Gastroesophageal sphincter (tissue), 4 donors: ENCODE results near the gene TMOD4. TPM values are rescaled to one million over a fixed set of nuclear protein-coding genes. Genes with fewer than 3 reads are reported as not detected.

ENCODE experiments used
- ATAC-seq: fragments of 150-250 bp; one replicate; pipeline ENCODE4 v1.9.1; 2016; ENCODE audit warnings: mild to moderate bottlenecking, moderate library complexity
- H3K27ac ChIP-seq, 4 donors: fragments of 200-600 bp; sonication (generic) in 3 of 4; 1 replicate in 3 of 4; 2 replicates in 1 of 4; pipeline ENCODE4 v1.5.1; 2016 to 2019
- H3K27me3 ChIP-seq: fragments of 200-600 bp; sonication (generic); one replicate; pipeline ENCODE4 v1.5.1; 2019
- H3K36me3 ChIP-seq, 2 donors: fragments of 200-600 bp; sonication (generic); one replicate each; pipeline ENCODE4 v1.5.1; 2019; ENCODE audit warnings: control low read depth in 1 of 2
- H3K4me1 ChIP-seq, 3 donors: fragments of 200-600 bp; sonication (generic); 1 replicate in 2 of 3; 2 replicates in 1 of 3; pipeline ENCODE4 v1.5.1; 2016 to 2019; ENCODE audit warnings: control low read depth in 2 of 3
- H3K4me3 ChIP-seq, 2 donors: fragments of 200-600 bp; sonication (generic); one replicate each; pipeline ENCODE4 v1.5.1; 2019; ENCODE audit warnings: mild to moderate bottlenecking in 1 of 2, moderate library complexity in 1 of 2
- H3K9me3 ChIP-seq, 3 donors: fragments of 200-600 bp; sonication (generic); one replicate each; pipeline ENCODE4 v1.5.1; 2017 to 2019; ENCODE audit warnings: control low read depth in 2 of 3
- CTCF ChIP-seq, 4 experiments: fragments of 200-600 bp in 2 of 4; fragments of 450-650 bp in 2 of 4; sonication (generic) in 1 of 4; IDR thresholded peaks; one replicate each; pipeline ENCODE4 v1.5.1; 2017 to 2019; ENCODE audit warnings: antibody characterized with exemption in 4 of 4, mild to moderate bottlenecking in 2 of 4, moderate library complexity in 2 of 4
- EP300 ChIP-seq: sonication (generic); formaldehyde crosslinking; IDR thresholded peaks from one replicate; pipeline ENCODE4 v1.6.1; 2017; ENCODE audit warnings: antibody characterized with exemption, mild to moderate bottlenecking
- POLR2A ChIP-seq, 2 donors: fragments of 450-650 bp; IDR thresholded peaks; one replicate each; pipeline ENCODE4 v1.6.1; 2017; ENCODE audit warnings: antibody characterized with exemption in 2 of 2, mild to moderate bottlenecking in 2 of 2, moderate library complexity in 1 of 2
- POLR2AphosphoS5 ChIP-seq: sonication (generic); formaldehyde crosslinking; IDR thresholded peaks from one replicate; pipeline ENCODE4 v1.6.1; 2017; ENCODE audit warnings: antibody characterized with exemption
- WGBS, 2 donors: methylation state at CpG; one replicate each; pipeline ENCODE4 v1.1.5; 2018; ENCODE audit warnings: low coverage in 1 of 2; 5-methylcytosine and 5-hydroxymethylcytosine counted together
- total RNA-seq, 4 donors: library from RNA; depleted of rRNA; stranded (reverse); fragments of >200 nt; gene quantifications; one replicate each; pipeline ENCODE4 v1.1.0, GENCODE V29; 2016

The TMOD4 gene
- total RNA-seq, 4 donors from 2014 or later = 2.2 TPM; not detected in 3

- ATAC-seq = no peak
- H3K9me3 ChIP-seq = no peaks in the 10 kb centered on the region
- WGBS, 2 donors = 20 to 90% methylated on average over 1 to 2 of the region's 7 CpGs
- peak overlapping the region in 3 of 4 donors; percentile 45 to 86 (median 82) for H3K27ac ChIP-seq
- no peak for TF ChIP-seq POLR2A (IDR thresholded peaks at IDR 0.05)
- no peaks in the 10 kb centered on the region for H3K27me3 ChIP-seq
- H3K4me1 ChIP-seq = peaks cover 0 to 53% (median 26%) of the 10 kb centered on the region in 3 donors
- peaks cover 0 to 32% of the 10 kb centered on the region in 2 donors for H3K36me3 ChIP-seq
- H3K4me3 ChIP-seq = no peak overlapping the region
These were observed 32.7 kb downstream of the TMOD4 start for GRCh38 chr1:151143057-151143435.

- TF ChIP-seq EP300 (no peak), POLR2A (IDR thresholded peaks at IDR 0.05) (no peak), CTCF (IDR thresholded peaks at IDR 0.05) (no peak), POLR2AphosphoS5 (no peak)
- ATAC-seq = no peak
- H3K27ac ChIP-seq = peak overlapping the region in 2 of 4 donors; percentile 82 to 86
- H3K9me3 ChIP-seq = no peaks in the 10 kb centered on the region
- WGBS, 2 donors = 86% methylated on average over 1 of the region's 5 CpGs; no CpG with 5 or more reads in 1 of the 2 donors
- H3K4me3 ChIP-seq = no peak overlapping the region
- no peaks in the 10 kb centered on the region for H3K27me3 ChIP-seq
- H3K36me3 ChIP-seq = peaks cover 0 to 37% of the 10 kb centered on the region in 2 donors
- peaks cover 0 to 48% (median 26%) of the 10 kb centered on the region in 3 donors for H3K4me1 ChIP-seq
These were observed 33.2 kb downstream of the TMOD4 start for GRCh38 chr1:151142411-151143056.

GRCh38 chr1:151137789-151138188 lies 38.0 kb downstream of the TMOD4 start:
- H3K9me3 ChIP-seq = no peaks in the 10 kb centered on the region
- H3K4me1 ChIP-seq = peaks cover 0 to 8% (median 2%) of the 10 kb centered on the region in 3 donors
- ATAC-seq = no peak
- 76 to 83% methylated on average over 3 to 6 of the region's 7 CpGs for WGBS, 2 donors
- H3K27me3 ChIP-seq = no peaks in the 10 kb centered on the region
- no peak overlapping the region for H3K4me3 ChIP-seq
- peaks cover 0 to 80% of the 10 kb centered on the region in 2 donors for H3K36me3 ChIP-seq
- H3K27ac ChIP-seq = no peak overlapping the region
- TF ChIP-seq POLR2A (IDR thresholded peaks at IDR 0.05) (no peak), POLR2AphosphoS5 (no peak), EP300 (no peak), CTCF (IDR thresholded peaks at IDR 0.05) (no peak)

GRCh38 chr1:151135433-151136385 lies 40.1 kb downstream of the TMOD4 start:
- peaks cover 0 to 74% of the 10 kb centered on the region in 2 donors for H3K36me3 ChIP-seq

More at GRCh38 chr1:151135433-151136385, 40.1 kb downstream of the TMOD4 start:
- Histone ChIP-seq H3K27me3 (no peaks in the 10 kb centered on the region), H3K27ac (no peak overlapping the region), H3K4me3 (no peak overlapping the region), H3K4me1 (peaks cover 0 to 18% (median 5%) of the 10 kb centered on the region in 3 donors), H3K9me3 (no peaks in the 10 kb centered on the region)
- 92% methylated on average over 2 of the region's 12 CpGs; no CpG with 5 or more reads in 1 of the 2 donors for WGBS, 2 donors
- TF ChIP-seq POLR2AphosphoS5 (no peak), POLR2A (IDR thresholded peaks at IDR 0.05) (no peak), CTCF (IDR thresholded peaks at IDR 0.05) (no peak), EP300 (no peak)
- no peak for ATAC-seq
